GM23248 (cell line): ENCODE data around the gene GPR55. TPM values are rescaled to one million over a fixed set of nuclear protein-coding genes. Genes with fewer than 3 reads are reported as not detected.
"Not testable (repeated sequence)": the region's sequence is repeated elsewhere in the genome, so short reads cannot be mapped to it uniquely, and the experiment has no call there.

Experiments
- DNase-seq: peaks from one replicate; pipeline ENCODE4 v3.0.0-alpha.2; 2015
- H2AFZ ChIP-seq: fragments of 200-600 bp; sonication (generic); 2 replicates; pipeline ENCODE4 v1.6.1; 2016; ENCODE audit warnings: antibody characterized with exemption
- H3F3A ChIP-seq: fragments of 200-600 bp; sonication (generic); 2 replicates; pipeline ENCODE4 v1.6.1; 2016; ENCODE audit warnings: mild to moderate bottlenecking, antibody characterized with exemption, mixed run types; ENCODE audit not compliant: insufficient read depth
- H3K27ac ChIP-seq: fragments of 200-600 bp; sonication (generic); 2 replicates; pipeline ENCODE4 v1.5.1; 2016; ENCODE audit warnings: mild to moderate bottlenecking
- H3K27me3 ChIP-seq: fragments of 200-600 bp; sonication (generic); replicated peaks from 2 replicates; pipeline ENCODE4 v1.6.1; 2016; ENCODE audit warnings: mild to moderate bottlenecking; ENCODE audit not compliant: insufficient read depth
- H3K36me3 ChIP-seq: fragments of 200-600 bp; sonication (generic); 2 replicates; pipeline ENCODE4 v1.6.1; 2016; ENCODE audit warnings: low read depth, mild to moderate bottlenecking
- H3K4me1 ChIP-seq: fragments of 200-600 bp; sonication (generic); 2 replicates; pipeline ENCODE4 v1.6.1; 2016; ENCODE audit warnings: mild to moderate bottlenecking; ENCODE audit not compliant: insufficient read depth
- H3K4me2 ChIP-seq: fragments of 200-600 bp; sonication (generic); one replicate; pipeline ENCODE4 v1.6.1; 2016; ENCODE audit warnings: mild to moderate bottlenecking; ENCODE audit not compliant: unreplicated experiment
- H3K4me3 ChIP-seq: fragments of 200-600 bp; sonication (generic); 2 replicates; pipeline ENCODE4 v1.5.1; 2016; ENCODE audit warnings: mild to moderate bottlenecking
- H3K79me2 ChIP-seq: fragments of 200-600 bp; sonication (generic); 2 replicates; pipeline ENCODE4 v1.6.1; 2016; ENCODE audit warnings: mild to moderate bottlenecking; ENCODE audit not compliant: insufficient read depth
- H3K9ac ChIP-seq: fragments of 200-600 bp; sonication (generic); 2 replicates; pipeline ENCODE4 v1.6.1; 2016; ENCODE audit warnings: mild to moderate bottlenecking
- H3K9me2 ChIP-seq: fragments of 200-600 bp; sonication (generic); 2 replicates; pipeline ENCODE4 v1.6.1; 2016; ENCODE audit warnings: mixed run types, mild to moderate bottlenecking, moderate library complexity; ENCODE audit not compliant: insufficient read depth
- H3K9me3 ChIP-seq: fragments of 200-600 bp; sonication (generic); one replicate; pipeline ENCODE4 v1.6.1; 2017; ENCODE audit warnings: low read depth
- H4K20me1 ChIP-seq: fragments of 200-600 bp; sonication (generic); 2 replicates; pipeline ENCODE4 v1.6.0; 2016; ENCODE audit not compliant: insufficient read depth
- EZH2 ChIP-seq: fragments of 200-600 bp; sonication (generic); IDR thresholded peaks from 2 replicates; pipeline ENCODE4 v1.6.1; 2018; ENCODE audit warnings: antibody characterized with exemption, mild to moderate bottlenecking; ENCODE audit not compliant: insufficient read depth, poor library complexity, severe bottlenecking
- EZH2phosphoT487 ChIP-seq: fragments of 200-600 bp; sonication (generic); IDR thresholded peaks from 2 replicates; pipeline ENCODE4 v1.6.1; 2018; ENCODE audit warnings: antibody characterized with exemption, moderate library complexity, mild to moderate bottlenecking, low read depth; ENCODE audit not compliant: insufficient read depth
- WGBS, 2 experiments: methylation state at CpG; one replicate each; pipeline ENCODE4 v1.1.6; 2015 to 2017; ENCODE audit warnings: low lambda C conversion rate in 2 of 2, low coverage in 1 of 2; ENCODE audit errors: missing lambda C conversion rate in 2 of 2; 5-methylcytosine and 5-hydroxymethylcytosine counted together
- in situ Hi-C: fragments of 300-500 bp; cut with MboI; formaldehyde crosslinking; loops from 2 replicates; pipeline ENCODE4 v1.15.0; 2020
- polyA plus RNA-seq: library from polyadenylated mRNA; unstranded; fragments of >200 nt; fragmentation: Nextera tagmentation; extraction: Ambion mirVana; gene quantifications from 2 replicates; pipeline ENCODE4 v1.2.1, GENCODE V29; 2016
- total RNA-seq: library from RNA; depleted of rRNA; stranded (reverse); fragments of >200 nt; shearing (Covaris generic); gene quantifications from 2 replicates; pipeline ENCODE4 v1.2.3, GENCODE V29; 2014

GPR55 gene
- total and polyA plus RNA-seq, 2 experiments from 2014 or later: 0.20 TPM; not detected in 1

- in situ Hi-C loops: no loop called here
- Histone ChIP-seq H3K27me3 (peaks cover 7% of the 10 kb centered on the region; the same call in 1 of the 2 replicates), H3K4me2 (peak overlapping the region; percentile 75), H3K4me3 (peak overlapping the region; percentile 66), H3F3A (no peaks in the 10 kb centered on the region), H4K20me1 (no peaks in the 10 kb centered on the region), H3K36me3 (no peaks in the 10 kb centered on the region), H3K79me2 (no peaks in the 10 kb centered on the region), H3K4me1 (no peaks in the 10 kb centered on the region; the same call in 1 of the 2 replicates), H3K9ac (peak overlapping the region; percentile 62), H2AFZ (peak overlapping the region; percentile 85), H3K9me2 (no peaks in the 10 kb centered on the region), H3K27ac (no peak overlapping the region), H3K9me3 (no peaks in the 10 kb centered on the region)
- peak; percentile 42 for DNase-seq
- TF ChIP-seq EZH2phosphoT487 (no peak), EZH2 (no peak)
- WGBS, 2 experiments: 51 to 54% methylated on average over 16 of the region's 16 CpGs
These were observed 44.0 kb upstream of the GPR55 start for GRCh38 chr2:230968921-230969658.

DNA sequence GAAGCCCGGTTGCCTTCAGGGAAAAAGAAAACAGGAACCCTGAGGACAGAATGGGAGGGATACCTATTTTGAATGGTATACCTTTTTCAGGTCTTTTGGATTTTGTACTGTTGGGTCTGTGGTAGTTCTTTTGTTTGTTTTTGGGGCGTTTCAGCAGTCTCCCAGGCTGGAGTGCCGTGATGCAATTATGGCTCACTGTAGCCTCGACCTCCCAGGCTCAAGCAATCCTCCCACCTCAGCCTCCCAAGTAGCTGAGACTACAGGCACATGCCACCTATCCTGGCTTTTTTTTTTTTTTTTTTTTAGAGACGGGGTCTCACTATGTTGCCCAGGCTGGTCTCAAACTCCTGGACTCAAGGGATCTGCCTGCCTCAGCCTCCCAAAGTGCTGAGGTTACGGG, 43.3 kb upstream of the GPR55 start:
- H3K9me3 ChIP-seq, in situ Hi-C loops, H2AFZ ChIP-seq, H3K4me1 ChIP-seq, H3K27ac ChIP-seq, H3K27me3 ChIP-seq, H3K4me2 ChIP-seq, H3K36me3 ChIP-seq, DNase-seq, H3K9me2 ChIP-seq, H4K20me1 ChIP-seq, H3F3A ChIP-seq, H3K79me2 ChIP-seq, H3K4me3 ChIP-seq, H3K9ac ChIP-seq: not testable (repeated sequence)
- 72 to 73% methylated on average over 6 of the region's 6 CpGs for WGBS, 2 experiments

DNA sequence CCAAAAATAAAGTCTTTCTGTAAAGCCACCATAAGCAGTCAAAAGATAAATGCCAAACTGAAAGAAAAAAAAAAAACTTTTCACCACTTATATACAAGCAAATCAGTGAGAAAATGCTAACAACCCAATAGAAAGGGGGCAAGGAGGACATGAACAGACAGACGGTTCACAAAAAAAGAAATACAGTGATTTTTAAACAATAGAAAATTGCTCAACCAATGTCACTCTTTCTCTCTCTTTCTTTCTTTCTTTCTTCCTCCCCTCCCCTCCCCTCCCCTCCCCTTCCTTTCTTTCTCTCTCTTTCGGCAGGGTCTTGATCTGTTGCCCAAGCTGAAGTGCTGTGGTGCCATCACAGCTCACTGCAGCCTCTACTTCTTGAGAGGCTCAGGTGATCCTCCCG, 42.1 kb upstream of the GPR55 start:
- WGBS, 2 experiments: 36 to 70% methylated on average over 2 to 3 of the region's 3 CpGs
- H3K27ac ChIP-seq: no peak overlapping the region
- in situ Hi-C loops: no loop called here

GRCh38 chr2:230964136-230964730, 39.2 kb upstream of the GPR55 start:
- H3K79me2 ChIP-seq: no peaks in the 10 kb centered on the region
- H3K36me3 ChIP-seq: no peaks in the 10 kb centered on the region
- H3F3A ChIP-seq: no peaks in the 10 kb centered on the region
- H3K27me3 ChIP-seq: peaks cover 20% of the 10 kb centered on the region; the same call in 1 of the 2 replicates
- no peak for DNase-seq
- H3K9me2 ChIP-seq: no peaks in the 10 kb centered on the region
- H3K4me2 ChIP-seq: no peak overlapping the region
- H3K9ac ChIP-seq: no peak overlapping the region
- no peak for TF ChIP-seq EZH2phosphoT487
- TF ChIP-seq EZH2: no peak
- no peaks in the 10 kb centered on the region for H3K9me3 ChIP-seq
- H3K4me3 ChIP-seq: no peak overlapping the region
- no peaks in the 10 kb centered on the region for H4K20me1 ChIP-seq
- in situ Hi-C loops: no loop called here
- WGBS, 2 experiments: 79 to 84% methylated on average over 24 to 36 of the region's 36 CpGs
- no peak overlapping the region for H3K27ac ChIP-seq
- no peak overlapping the region for H2AFZ ChIP-seq
- no peaks in the 10 kb centered on the region for H3K4me1 ChIP-seq

More for the DNA sequence above, 42.1 kb upstream of the GPR55 start:
- Histone ChIP-seq H4K20me1 (no peaks in the 10 kb centered on the region), H2AFZ (no peak overlapping the region), H3K4me2 (no peak overlapping the region), H3K79me2 (no peaks in the 10 kb centered on the region), H3K36me3 (no peaks in the 10 kb centered on the region), H3F3A (no peaks in the 10 kb centered on the region), H3K4me1 (no peaks in the 10 kb centered on the region), H3K9me2 (no peaks in the 10 kb centered on the region), H3K9ac (no peak overlapping the region), H3K9me3 (no peaks in the 10 kb centered on the region), H3K27me3 (peaks cover 15% of the 10 kb centered on the region; the same call in 1 of the 2 replicates), H3K4me3 (no peak overlapping the region)
- DNase-seq: no peak
- TF ChIP-seq EZH2 (no peak), EZH2phosphoT487 (no peak)
